Upper lobe of left lung (tissue), 4 donors: ENCODE measurements around the gene PTPRG.

Source experiments
- EP300 ChIP-seq, 4 donors: sonication (generic); formaldehyde crosslinking; IDR thresholded peaks; one replicate each; pipeline ENCODE4 v1.5.1; 2017; ENCODE audit warnings: antibody characterized with exemption in 4 of 4, control low read depth in 2 of 4
- POLR2A ChIP-seq, 4 donors: fragments of 450-650 bp; IDR thresholded peaks; one replicate each; pipeline ENCODE4 v1.5.1; 2016 to 2017; ENCODE audit warnings: antibody characterized with exemption in 4 of 4, mild to moderate bottlenecking in 2 of 4
- POLR2AphosphoS5 ChIP-seq, 2 donors: sonication (generic); formaldehyde crosslinking; IDR thresholded peaks; one replicate each; pipeline ENCODE4 v1.5.1; 2017; ENCODE audit warnings: antibody characterized with exemption in 2 of 2
- TF ChIP-seq, protein P1 (sequence below), 6 experiments: fragments of 450-650 bp in 4 of 6; fragments of 200-600 bp in 2 of 6; sonication (generic) in 2 of 6; IDR thresholded peaks; one replicate each; pipeline ENCODE4 v1.5.1; 2016 to 2019; ENCODE audit warnings: antibody characterized with exemption in 6 of 6

DNA sequence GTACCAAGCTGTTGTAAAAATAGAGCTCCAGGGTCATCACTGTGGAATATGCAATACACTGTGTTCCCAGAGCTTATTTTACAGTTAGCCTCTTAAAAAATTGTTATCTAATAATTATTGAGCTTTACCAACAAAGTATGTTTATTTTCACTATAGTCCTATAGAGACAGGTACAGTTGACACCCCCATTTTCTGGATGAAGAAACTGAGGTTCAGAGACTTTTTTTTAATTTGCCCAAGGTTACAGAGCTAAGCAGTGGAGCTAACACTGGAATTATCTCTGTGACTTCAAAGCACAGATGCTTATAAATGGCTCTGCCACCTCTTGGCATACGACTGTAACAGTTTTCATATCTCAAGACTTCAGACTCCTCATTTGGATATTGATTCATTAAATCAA is 685.6 kb downstream of the PTPRG start:
- TF ChIP-seq EP300 (IDR thresholded peaks at IDR 0.05) (no peak), POLR2A (IDR thresholded peaks at IDR 0.05) (no peak), POLR2AphosphoS5 (IDR thresholded peaks at IDR 0.05) (no peak)
- TF ChIP-seq, protein P1, sequence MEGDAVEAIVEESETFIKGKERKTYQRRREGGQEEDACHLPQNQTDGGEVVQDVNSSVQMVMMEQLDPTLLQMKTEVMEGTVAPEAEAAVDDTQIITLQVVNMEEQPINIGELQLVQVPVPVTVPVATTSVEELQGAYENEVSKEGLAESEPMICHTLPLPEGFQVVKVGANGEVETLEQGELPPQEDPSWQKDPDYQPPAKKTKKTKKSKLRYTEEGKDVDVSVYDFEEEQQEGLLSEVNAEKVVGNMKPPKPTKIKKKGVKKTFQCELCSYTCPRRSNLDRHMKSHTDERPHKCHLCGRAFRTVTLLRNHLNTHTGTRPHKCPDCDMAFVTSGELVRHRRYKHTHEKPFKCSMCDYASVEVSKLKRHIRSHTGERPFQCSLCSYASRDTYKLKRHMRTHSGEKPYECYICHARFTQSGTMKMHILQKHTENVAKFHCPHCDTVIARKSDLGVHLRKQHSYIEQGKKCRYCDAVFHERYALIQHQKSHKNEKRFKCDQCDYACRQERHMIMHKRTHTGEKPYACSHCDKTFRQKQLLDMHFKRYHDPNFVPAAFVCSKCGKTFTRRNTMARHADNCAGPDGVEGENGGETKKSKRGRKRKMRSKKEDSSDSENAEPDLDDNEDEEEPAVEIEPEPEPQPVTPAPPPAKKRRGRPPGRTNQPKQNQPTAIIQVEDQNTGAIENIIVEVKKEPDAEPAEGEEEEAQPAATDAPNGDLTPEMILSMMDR (IDR thresholded peaks at IDR 0.05), result no peak
